NCI-H146 treated with DMSO at 0.1 percent for 48 hours (cell line): ENCODE data around the gene TSPYL2.

Experiments
- DNase-seq: peaks from one replicate; lab custom pipeline; 2025; ENCODE audit not compliant: unreplicated experiment; lab: John Stamatoyannopoulos, UW

TSPYL2 gene

DNA sequence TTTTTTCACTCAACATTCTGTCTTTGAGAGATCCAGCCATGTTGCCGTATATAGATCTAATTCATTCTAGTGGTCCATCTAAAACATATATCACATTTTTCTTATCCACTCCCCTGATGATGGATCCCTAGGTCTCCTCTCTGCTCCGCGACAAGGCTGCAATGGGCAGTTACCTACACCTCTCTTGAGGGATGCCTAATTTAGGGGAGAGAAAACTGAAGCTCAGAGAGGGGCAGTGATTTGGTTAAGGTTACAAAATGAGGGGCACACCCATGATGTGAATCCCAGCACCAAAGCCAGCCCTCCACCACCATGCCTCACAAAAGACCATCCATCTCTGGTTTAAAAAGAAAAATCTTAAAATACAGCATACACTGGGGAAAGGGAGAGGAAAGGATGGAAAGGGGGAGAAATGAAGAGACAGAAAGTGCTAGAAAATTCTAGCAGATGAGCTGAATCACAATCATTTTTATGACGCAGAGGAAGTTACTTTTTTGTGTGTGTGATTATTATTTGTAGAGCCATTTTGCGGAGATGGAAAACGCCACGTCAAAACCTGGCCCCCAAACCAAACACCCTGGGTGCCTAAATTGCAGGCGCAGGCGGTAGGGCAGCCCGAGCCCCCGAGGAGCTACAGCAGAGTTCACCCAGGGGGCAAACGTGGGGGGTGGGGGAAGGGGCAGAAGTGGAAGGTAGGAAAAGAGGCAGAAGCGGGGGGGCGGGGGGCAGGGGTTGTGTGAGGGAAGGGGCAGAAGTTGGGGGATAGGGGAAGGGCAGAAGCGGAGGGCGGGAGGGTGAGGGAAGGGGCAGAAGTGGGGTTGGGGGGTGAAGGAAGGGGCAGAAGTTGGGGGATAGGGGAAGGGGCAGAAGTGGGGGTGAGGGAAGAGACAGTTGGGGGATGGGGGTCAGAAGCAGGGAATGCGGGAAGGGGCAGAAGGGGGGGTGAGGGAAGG is 1.3 kb upstream of the TSPYL2 start:
- no peak for DNase-seq

- no peak for DNase-seq
Measured at GRCh38 chrX:53082773-53083616, 828 bp downstream of the TSPYL2 start.

GRCh38 chrX:53084043-53084570 is 1.9 kb downstream of the TSPYL2 start:
- no peak for DNase-seq

GRCh38 chrX:53084863-53085262 is 2.7 kb downstream of the TSPYL2 start:
- no peak for DNase-seq

- DNase-seq = no peak
Measured at GRCh38 chrX:53085661-53086229, 3.6 kb downstream of the TSPYL2 start.

DNA sequence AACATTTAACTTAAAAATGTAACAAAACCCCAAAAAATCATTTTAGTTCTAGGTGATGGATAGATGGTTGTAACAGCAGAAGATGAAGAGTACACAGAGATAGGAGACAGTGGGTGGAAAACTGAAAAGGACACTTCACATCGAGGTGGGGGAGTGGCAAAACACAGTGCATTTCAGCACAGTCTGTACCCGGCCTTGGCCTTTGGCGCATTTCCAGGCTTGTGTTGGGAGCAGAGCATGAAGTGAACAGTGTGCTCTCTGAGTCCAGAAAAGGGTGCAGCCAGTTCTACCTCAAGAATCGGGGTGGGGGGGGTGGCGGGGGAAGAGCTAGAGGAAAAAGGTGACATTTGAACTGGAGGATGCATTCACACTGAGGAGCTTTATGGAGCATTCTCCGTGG is 4.3 kb downstream of the TSPYL2 start:
- no peak for DNase-seq

DNA sequence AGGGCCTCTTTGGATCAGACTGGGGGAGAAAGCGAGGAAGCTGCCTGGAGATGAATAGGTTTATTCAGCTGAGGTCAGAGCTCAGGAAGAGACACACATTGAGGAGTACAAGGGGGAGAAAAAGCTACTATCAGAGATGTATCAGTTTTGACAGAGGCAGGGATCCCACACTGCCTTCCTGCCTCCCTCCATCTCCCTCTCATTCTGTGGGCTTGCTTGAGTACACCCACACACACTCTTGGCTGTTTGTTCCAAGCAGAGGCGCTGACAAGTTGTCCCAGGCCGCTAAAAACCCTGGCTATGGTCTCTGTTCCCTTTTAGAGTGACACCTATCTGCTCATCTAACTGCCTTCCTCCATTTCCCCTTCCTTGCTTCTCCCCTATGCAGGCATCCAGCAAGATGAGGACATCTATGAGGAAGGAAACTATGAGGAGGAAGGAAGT is 5.2 kb downstream of the TSPYL2 start:
- DNase-seq = no peak

- DNase-seq = peak; percentile 40
Measured at GRCh38 chrX:53088136-53088974, 6.2 kb downstream of the TSPYL2 start.

DNA sequence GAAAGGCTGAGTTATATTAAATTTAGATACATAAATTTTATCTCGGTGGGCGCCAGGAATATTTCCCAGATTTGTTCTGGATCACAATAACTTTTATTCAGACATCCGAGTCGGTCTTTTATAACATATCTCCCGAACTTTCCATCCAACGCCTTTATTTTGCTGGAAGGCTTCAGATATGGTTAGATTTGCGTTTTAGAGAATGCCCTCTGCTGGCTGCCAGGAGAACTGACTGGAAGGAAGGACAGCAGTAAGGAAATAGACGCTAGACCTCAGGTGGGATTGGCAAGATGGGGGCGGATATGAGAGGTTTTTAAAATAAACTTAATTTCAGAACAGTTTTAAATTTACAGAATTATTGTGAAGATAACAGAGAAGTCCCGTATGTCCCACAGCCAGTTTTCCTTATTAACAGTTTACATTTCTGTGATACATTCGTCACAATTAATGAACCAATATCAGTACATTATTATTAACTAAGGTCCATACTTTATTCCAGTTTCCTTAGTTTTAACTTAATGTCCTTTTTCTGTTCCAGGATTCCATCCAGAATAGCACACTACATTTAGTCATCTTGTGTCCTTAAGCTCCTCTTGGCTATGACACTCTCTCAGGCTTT is 7.2 kb downstream of the TSPYL2 start:
- peak; percentile 54 for DNase-seq

GRCh38 chrX:53089925-53090324 is 7.8 kb downstream of the TSPYL2 start:
- no peak for DNase-seq

- no peak for DNase-seq
Measured at GRCh38 chrX:53091354-53091753, 9.2 kb downstream of the TSPYL2 start.

DNA sequence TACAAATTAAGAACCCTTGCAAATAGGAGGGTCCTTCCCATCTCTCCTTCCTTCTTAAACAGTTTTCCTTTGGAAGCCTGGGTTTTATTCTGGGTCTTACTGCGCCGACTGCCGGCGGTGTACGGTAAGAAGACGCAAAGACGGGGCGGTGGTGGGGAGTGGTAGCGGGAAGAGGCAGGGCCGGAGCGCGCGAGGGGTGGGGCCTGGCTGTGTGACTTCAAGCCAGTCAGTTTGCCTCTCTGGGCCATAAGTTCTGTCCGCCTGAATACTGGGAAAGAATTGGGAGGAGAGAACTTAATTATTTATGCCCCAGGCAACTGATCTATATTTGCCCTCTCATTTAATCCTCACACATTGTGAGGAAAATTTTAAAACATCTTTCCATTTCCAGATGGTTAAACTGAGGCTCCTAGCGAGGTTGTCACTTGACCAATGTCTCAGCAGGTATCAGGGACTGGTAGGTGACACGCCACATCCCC is 11.0 kb downstream of the TSPYL2 start:
- peak; percentile 57 for DNase-seq

- peak; percentile 89 for DNase-seq
Measured at GRCh38 chrX:53093748-53094581, 11.8 kb downstream of the TSPYL2 start, which contains the start of gene KANTR. Gene KANTR, plus strand, starts transcription at chrX:53094142. Its CDS starts 30,131 bp downstream, at chrX:53124273.

- no peak for DNase-seq
Measured at GRCh38 chrX:53094582-53094905, 12.4 kb downstream of the TSPYL2 start.

DNA sequence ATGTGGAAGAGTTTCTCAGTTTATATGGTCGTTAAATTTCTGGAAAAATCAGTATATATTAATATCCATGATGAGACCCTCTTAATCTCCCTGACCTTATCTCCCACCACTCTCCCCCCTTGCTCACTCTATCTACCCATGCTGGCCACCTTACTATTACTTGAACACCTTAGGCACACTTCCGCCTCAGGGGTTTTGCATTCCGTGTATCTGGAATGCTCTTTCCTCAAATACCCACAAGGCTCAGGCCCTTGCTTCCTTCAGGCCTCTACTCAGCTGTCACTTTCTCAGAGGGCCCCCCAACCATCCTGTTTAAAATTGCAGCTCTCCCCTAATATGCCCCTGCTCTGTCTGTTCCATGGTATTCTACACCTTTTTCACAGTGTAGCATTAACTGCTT is 13.6 kb downstream of the TSPYL2 start:
- DNase-seq = no peak

GRCh38 chrX:53114864-53115549 is 32.8 kb downstream of the TSPYL2 start:
- no peak for DNase-seq

DNA sequence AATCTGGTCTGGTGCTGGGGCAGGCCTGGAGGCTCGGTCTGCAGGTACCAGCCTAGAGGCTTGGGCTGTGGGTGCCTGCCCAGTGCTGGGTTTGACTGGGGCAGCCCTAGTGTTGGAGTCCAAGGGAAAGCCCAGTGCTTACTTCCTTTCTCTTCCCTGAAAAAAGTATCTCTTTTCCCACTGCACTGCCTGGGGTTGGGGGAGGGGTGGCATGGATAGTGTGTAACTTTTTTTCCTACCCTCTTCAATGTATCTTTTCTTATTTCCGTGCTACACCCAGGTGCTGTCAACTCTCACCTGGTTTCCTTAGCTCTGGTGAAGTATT is 33.3 kb downstream of the TSPYL2 start:
- no peak for DNase-seq

DNA sequence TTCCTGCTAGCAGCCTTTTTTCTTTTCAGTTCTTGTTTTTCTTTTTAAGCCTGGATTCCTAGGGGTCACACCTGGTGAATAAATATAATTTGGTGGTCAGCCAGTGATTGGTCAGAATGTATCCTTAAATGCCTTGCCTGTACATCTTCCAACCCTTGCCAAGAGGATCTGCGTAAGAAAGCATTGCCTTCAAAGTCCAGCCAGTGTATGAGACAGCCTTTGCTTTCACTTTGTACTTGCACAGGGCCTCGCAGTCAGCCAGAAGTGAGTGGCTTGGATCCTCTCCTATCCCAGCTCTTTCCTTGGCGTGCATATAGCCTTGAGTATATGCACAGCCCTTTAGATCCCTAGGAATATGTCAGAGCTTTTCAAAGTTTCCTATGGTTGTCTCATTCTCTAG is 33.9 kb downstream of the TSPYL2 start:
- DNase-seq = no peak
